Endothelial cell of umbilical vein (primary cell): ENCODE data around the gene KCNQ1OT1. TPM values are rescaled to one million over a fixed set of nuclear protein-coding genes. Genes with fewer than 3 reads are reported as not detected.

Experiments used
- BruUV-seq: library from RNA; stranded (reverse); fragments of 400-500 nt; replicated peaks from 2 replicates; lab custom pipeline; 2021; lab: Mats Ljungman, UMichigan
- CTCF ChIA-PET: fragments of 300-600, 350-600 bp; sonication (Branson Sonifier 250); formaldehyde crosslinking; loops from one replicate; lab custom pipeline; 2021; ENCODE audit warnings: antibody characterized with exemption, inconsistent platforms; lab: Charles Lee
- POLR2A ChIA-PET: fragments of 300-600, 350-600 bp; sonication (Branson Sonifier 250); formaldehyde crosslinking; loops from one replicate; lab custom pipeline; 2021; ENCODE audit warnings: antibody characterized with exemption, inconsistent platforms; lab: Charles Lee
- DNase-seq: peaks from one replicate; pipeline ENCODE4 v3.0.0-alpha.2; 2011; ENCODE audit warnings: low read depth, low spot score
- FAIRE-seq: peaks from 2 replicates; lab custom pipeline; 2011; peaks lifted over from hg19 to GRCh38; lab: Jason Lieb, UNC
- H2AFZ ChIP-seq: 2 replicates; pipeline ENCODE4 v1.6.0; 2012; ENCODE audit warnings: low read depth, low read length, control low read depth, inconsistent platforms
- H3K27ac ChIP-seq: 2 replicates; pipeline ENCODE4 v1.5.1; 2011; ENCODE audit warnings: low read depth, mild to moderate bottlenecking, control low read depth, low read length, moderate library complexity; ENCODE audit not compliant: insufficient read depth
- H3K27me3 ChIP-seq, 2 experiments: 2 replicates each; pipeline versions ENCODE4 v1.6.0 to v1.6.1; 2011; ENCODE audit warnings: low read length in 2 of 2, mixed read lengths in 1 of 2; ENCODE audit not compliant: control insufficient read depth in 2 of 2, insufficient read depth in 2 of 2
- H3K36me3 ChIP-seq, 2 experiments: 2 replicates in 1 of 2; 3 replicates in 1 of 2; pipeline ENCODE4 v1.5.1; 2011; ENCODE audit warnings: low read length in 2 of 2, mild to moderate bottlenecking in 1 of 2, moderate library complexity in 1 of 2; ENCODE audit not compliant: control insufficient read depth in 2 of 2, insufficient read depth in 2 of 2; ENCODE audit errors: extremely low read depth in 1 of 2
- H3K4me1 ChIP-seq: 3 replicates; pipeline ENCODE4 v1.5.1; 2011; ENCODE audit warnings: mild to moderate bottlenecking, low read length; ENCODE audit not compliant: control insufficient read depth, insufficient read depth; ENCODE audit errors: extremely low read depth
- H3K4me2 ChIP-seq: 2 replicates; pipeline ENCODE4 v1.6.1; 2011; ENCODE audit warnings: low read length, control low read depth, mixed read lengths; ENCODE audit not compliant: insufficient read depth
- H3K4me3 ChIP-seq, 3 experiments: fragments of 200-600 bp in 1 of 3; sonication (generic), shearing (Covaris generic) in 1 of 3; replicated peaks in 1 of 3; 2 replicates each; pipeline ENCODE4 v1.5.1; 2011 to 2016; ENCODE audit warnings: control low read depth in 3 of 3, low read length in 3 of 3, mild to moderate bottlenecking in 2 of 3, inconsistent platforms in 1 of 3, low read depth in 1 of 3, moderate library complexity in 1 of 3; ENCODE audit not compliant: insufficient read depth in 1 of 3
- H3K79me2 ChIP-seq: 2 replicates; pipeline ENCODE4 v1.6.0; 2012; ENCODE audit warnings: low read length, inconsistent platforms; ENCODE audit not compliant: control insufficient read depth, insufficient read depth
- H3K9ac ChIP-seq: replicated peaks from 2 replicates; pipeline ENCODE3; 2011; ENCODE audit warnings: low read length, control low read depth; ENCODE audit not compliant: insufficient read depth; ENCODE audit errors: extremely low read depth
- H3K9me1 ChIP-seq: replicated peaks from 3 replicates; pipeline ENCODE4 v1.6.0; 2011; ENCODE audit warnings: mild to moderate bottlenecking, low read length; ENCODE audit not compliant: control insufficient read depth, insufficient read depth; ENCODE audit errors: extremely low read depth
- H3K9me3 ChIP-seq: replicated peaks from 2 replicates; pipeline ENCODE4 v1.5.1; 2012; ENCODE audit warnings: low read length, inconsistent platforms; ENCODE audit not compliant: control insufficient read depth, insufficient read depth
- H4K20me1 ChIP-seq: replicated peaks from 2 replicates; pipeline ENCODE3; 2011; ENCODE audit warnings: mild to moderate bottlenecking, low read length; ENCODE audit not compliant: control insufficient read depth, insufficient read depth; ENCODE audit errors: extremely low read depth
- EZH2 ChIP-seq: IDR thresholded peaks from 2 replicates; pipeline ENCODE4 v1.6.1; 2012; ENCODE audit warnings: borderline replicate concordance, low read depth, mild to moderate bottlenecking, moderate library complexity, low read length, inconsistent platforms; ENCODE audit not compliant: severe bottlenecking
- FOS ChIP-seq: IDR thresholded peaks from 2 replicates; pipeline ENCODE4 v1.6.1; 2011; ENCODE audit warnings: mild to moderate bottlenecking, low read length, moderate library complexity, borderline replicate concordance; ENCODE audit not compliant: insufficient read depth
- GATA2 ChIP-seq: IDR thresholded peaks from 2 replicates; pipeline ENCODE4 v1.7.0; 2011; ENCODE audit warnings: low read depth, mild to moderate bottlenecking, moderate library complexity, mixed read lengths, low read length; ENCODE audit not compliant: insufficient read length, insufficient read depth
- JUN ChIP-seq: IDR thresholded peaks from 2 replicates; pipeline ENCODE4 v1.6.1; 2011; ENCODE audit warnings: borderline replicate concordance, low read depth; ENCODE audit not compliant: insufficient read length, insufficient read depth
- MYC ChIP-seq: IDR thresholded peaks from one replicate; pipeline ENCODE4 v1.6.1; 2011; ENCODE audit warnings: mild to moderate bottlenecking, low read depth, low read length
- POLR2A ChIP-seq: IDR thresholded peaks from 2 replicates; pipeline ENCODE4 v1.6.1; 2012; ENCODE audit warnings: low read depth, mild to moderate bottlenecking, control low read depth, low read length
- POLR2AphosphoS5 ChIP-seq: IDR thresholded peaks from 2 replicates; pipeline ENCODE4 v1.6.1; 2012; ENCODE audit warnings: low read depth, mild to moderate bottlenecking, control low read depth, low read length, moderate library complexity; ENCODE audit not compliant: insufficient read depth
- dilution Hi-C: fragments of 300-500 bp; cut with MboI; formaldehyde crosslinking; loops from one replicate; pipeline ENCODE4 v1.15.0; 2019; ENCODE audit warnings: low sequenced_read_pairs; ENCODE audit not compliant: extremely low pct_ligation_motif_present
- intact Hi-C: fragments of 100-400 bp; cut with micrococcal nuclease; formaldehyde crosslinking; loops from one replicate; pipeline ENCODE4 v1.10.0; 2022
- polyA plus RNA-seq, 4 experiments: library from polyadenylated mRNA; depleted of rRNA in 3 of 4; stranded (reverse) in 3 of 4; unstranded in 1 of 4; fragments of >200 nt; gene quantifications; 2 replicates each; pipeline versions ENCODE4 v1.2.1 to v1.2.3, GENCODE V29; 2011 to 2012; ENCODE audit warnings: missing spikeins in 1 of 4
- total RNA-seq: library from RNA; stranded (reverse); gene quantifications from 2 replicates; pipeline ENCODE4 v1.2.3, GENCODE V29; 2021
- TF ChIP-seq, protein P1 (sequence below): IDR thresholded peaks from 2 replicates; pipeline ENCODE4 v1.6.1; 2011; ENCODE audit not compliant: insufficient read depth, insufficient read length
- TF ChIP-seq, protein P2 (sequence below), 2 donors: IDR thresholded peaks; 1 replicate in 1 of 2; 2 replicates in 1 of 2; pipeline ENCODE4 v1.5.1; 2011; ENCODE audit warnings: low read length in 2 of 2, mild to moderate bottlenecking in 2 of 2, moderate library complexity in 2 of 2, control low read depth in 1 of 2, inconsistent platforms in 1 of 2, low read depth in 1 of 2; ENCODE audit not compliant: insufficient read depth in 1 of 2; ENCODE audit errors: extremely low read depth in 1 of 2

KCNQ1OT1 gene
- total and polyA plus RNA-seq, 2 donors (not counting 3 experiments of a cell fraction or from before 2014, with no cell fraction given), result 0.11 to 1.8 TPM

GRCh38 chr11:2669634-2670469 is 29.9 kb downstream of the KCNQ1OT1 start:
- Histone ChIP-seq H3K9me1 (no peaks in the 10 kb centered on the region), H4K20me1 (no peaks in the 10 kb centered on the region), H3K4me1 (no peaks in the 10 kb centered on the region), H3K27me3 (no peaks in the 10 kb centered on the region), H3K4me3 (no peak overlapping the region), H3K36me3 (no peaks in the 10 kb centered on the region), H3K79me2 (no peaks in the 10 kb centered on the region), H3K9ac (no peak overlapping the region), H2AFZ (no peak overlapping the region), H3K4me2 (no peak overlapping the region), H3K9me3 (no peaks in the 10 kb centered on the region), H3K27ac (no peak overlapping the region)
- TF ChIP-seq POLR2AphosphoS5, result no peak
- TF ChIP-seq, protein P1, sequence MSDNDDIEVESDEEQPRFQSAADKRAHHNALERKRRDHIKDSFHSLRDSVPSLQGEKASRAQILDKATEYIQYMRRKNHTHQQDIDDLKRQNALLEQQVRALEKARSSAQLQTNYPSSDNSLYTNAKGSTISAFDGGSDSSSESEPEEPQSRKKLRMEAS, result no peak
- TF ChIP-seq, protein P2, sequence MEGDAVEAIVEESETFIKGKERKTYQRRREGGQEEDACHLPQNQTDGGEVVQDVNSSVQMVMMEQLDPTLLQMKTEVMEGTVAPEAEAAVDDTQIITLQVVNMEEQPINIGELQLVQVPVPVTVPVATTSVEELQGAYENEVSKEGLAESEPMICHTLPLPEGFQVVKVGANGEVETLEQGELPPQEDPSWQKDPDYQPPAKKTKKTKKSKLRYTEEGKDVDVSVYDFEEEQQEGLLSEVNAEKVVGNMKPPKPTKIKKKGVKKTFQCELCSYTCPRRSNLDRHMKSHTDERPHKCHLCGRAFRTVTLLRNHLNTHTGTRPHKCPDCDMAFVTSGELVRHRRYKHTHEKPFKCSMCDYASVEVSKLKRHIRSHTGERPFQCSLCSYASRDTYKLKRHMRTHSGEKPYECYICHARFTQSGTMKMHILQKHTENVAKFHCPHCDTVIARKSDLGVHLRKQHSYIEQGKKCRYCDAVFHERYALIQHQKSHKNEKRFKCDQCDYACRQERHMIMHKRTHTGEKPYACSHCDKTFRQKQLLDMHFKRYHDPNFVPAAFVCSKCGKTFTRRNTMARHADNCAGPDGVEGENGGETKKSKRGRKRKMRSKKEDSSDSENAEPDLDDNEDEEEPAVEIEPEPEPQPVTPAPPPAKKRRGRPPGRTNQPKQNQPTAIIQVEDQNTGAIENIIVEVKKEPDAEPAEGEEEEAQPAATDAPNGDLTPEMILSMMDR (IDR thresholded peaks at IDR 0.05; ENCODE audit: extremely low read depth in 1 of 2, insufficient read depth in 1 of 2, low read depth in 1 of 2, low read length in 2 of 2), result no peak
- TF ChIP-seq MYC, result no peak
- TF ChIP-seq GATA2, result no peak
- TF ChIP-seq POLR2A, result no peak
- no peak for TF ChIP-seq JUN
- no peak for TF ChIP-seq EZH2
- no peak for TF ChIP-seq FOS
- intact Hi-C loops, result no loop called here
- FAIRE-seq (no peak), DNase-seq (no peak)
- BruUV-seq, result no TSS peak
- ChIA-PET POLR2A (no interaction called here), CTCF (no interaction called here)
- dilution Hi-C loops, result no loop called here
